Islet of Langerhans (tissue), 1 donor: ENCODE results near the gene WDR72.

Experiments used
- FAIRE-seq: peaks from one replicate; lab custom pipeline; 2011; peaks lifted over from hg19 to GRCh38; lab: Jason Lieb, UNC

WDR72 gene

GRCh38 chr15:53534105-53534839 lies 225.2 kb downstream of the WDR72 start:
- no peak for FAIRE-seq

- no peak for FAIRE-seq
Measured at GRCh38 chr15:53530761-53531160, 228.7 kb downstream of the WDR72 start.

GRCh38 chr15:53527996-53528395 lies 231.5 kb downstream of the WDR72 start:
- no peak for FAIRE-seq

- FAIRE-seq = no peak
Measured at GRCh38 chr15:53525894-53526293, 233.6 kb downstream of the WDR72 start.

GRCh38 chr15:53522991-53523390 lies 236.5 kb downstream of the WDR72 start:
- peak; percentile 5 for FAIRE-seq

GRCh38 chr15:53520996-53521395 lies 238.5 kb downstream of the WDR72 start:
- no peak for FAIRE-seq

- FAIRE-seq = no peak
Measured at GRCh38 chr15:53513431-53513830, 246.0 kb downstream of the WDR72 start.

GRCh38 chr15:53512029-53512428 lies 247.4 kb downstream of the WDR72 start:
- no peak for FAIRE-seq

- FAIRE-seq = no peak
Measured at GRCh38 chr15:53511175-53511574, 248.3 kb downstream of the WDR72 start.

- FAIRE-seq = no peak
Measured at GRCh38 chr15:53506370-53506769, 253.1 kb downstream of the WDR72 start.

GRCh38 chr15:53498996-53499395 lies 260.5 kb downstream of the WDR72 start:
- FAIRE-seq = no peak

- FAIRE-seq = no peak
Measured at GRCh38 chr15:53490341-53490740, 269.1 kb downstream of the WDR72 start.

- no peak for FAIRE-seq
Measured at GRCh38 chr15:53482055-53482454, 277.4 kb downstream of the WDR72 start.

- FAIRE-seq = no peak
Measured at GRCh38 chr15:53477981-53478766, 281.3 kb downstream of the WDR72 start.

- no peak for FAIRE-seq
Measured at GRCh38 chr15:53473886-53474285, 285.6 kb downstream of the WDR72 start.

GRCh38 chr15:53473435-53473834 lies 286.0 kb downstream of the WDR72 start:
- FAIRE-seq = no peak

- FAIRE-seq = no peak
Measured at GRCh38 chr15:53472883-53473282, 286.6 kb downstream of the WDR72 start.

GRCh38 chr15:53472210-53472609 lies 287.3 kb downstream of the WDR72 start:
- FAIRE-seq = no peak

- no peak for FAIRE-seq
Measured at GRCh38 chr15:53470743-53471142, 288.7 kb downstream of the WDR72 start.

- FAIRE-seq = no peak
Measured at GRCh38 chr15:53469422-53469821, 290.0 kb downstream of the WDR72 start.
